GM12892 (cell line): Measurements from ENCODE around the gene MRPS33.

ENCODE experiments used
- POLR2A ChIP-seq: IDR thresholded peaks from 2 replicates; pipeline ENCODE4 v1.6.1; 2011; ENCODE audit warnings: low read depth, low read length, control low read depth
- POLR2AphosphoS5 ChIP-seq: IDR thresholded peaks from 2 replicates; pipeline ENCODE4 v1.6.1; 2011; ENCODE audit warnings: low read depth, low read length, control low read depth

DNA sequence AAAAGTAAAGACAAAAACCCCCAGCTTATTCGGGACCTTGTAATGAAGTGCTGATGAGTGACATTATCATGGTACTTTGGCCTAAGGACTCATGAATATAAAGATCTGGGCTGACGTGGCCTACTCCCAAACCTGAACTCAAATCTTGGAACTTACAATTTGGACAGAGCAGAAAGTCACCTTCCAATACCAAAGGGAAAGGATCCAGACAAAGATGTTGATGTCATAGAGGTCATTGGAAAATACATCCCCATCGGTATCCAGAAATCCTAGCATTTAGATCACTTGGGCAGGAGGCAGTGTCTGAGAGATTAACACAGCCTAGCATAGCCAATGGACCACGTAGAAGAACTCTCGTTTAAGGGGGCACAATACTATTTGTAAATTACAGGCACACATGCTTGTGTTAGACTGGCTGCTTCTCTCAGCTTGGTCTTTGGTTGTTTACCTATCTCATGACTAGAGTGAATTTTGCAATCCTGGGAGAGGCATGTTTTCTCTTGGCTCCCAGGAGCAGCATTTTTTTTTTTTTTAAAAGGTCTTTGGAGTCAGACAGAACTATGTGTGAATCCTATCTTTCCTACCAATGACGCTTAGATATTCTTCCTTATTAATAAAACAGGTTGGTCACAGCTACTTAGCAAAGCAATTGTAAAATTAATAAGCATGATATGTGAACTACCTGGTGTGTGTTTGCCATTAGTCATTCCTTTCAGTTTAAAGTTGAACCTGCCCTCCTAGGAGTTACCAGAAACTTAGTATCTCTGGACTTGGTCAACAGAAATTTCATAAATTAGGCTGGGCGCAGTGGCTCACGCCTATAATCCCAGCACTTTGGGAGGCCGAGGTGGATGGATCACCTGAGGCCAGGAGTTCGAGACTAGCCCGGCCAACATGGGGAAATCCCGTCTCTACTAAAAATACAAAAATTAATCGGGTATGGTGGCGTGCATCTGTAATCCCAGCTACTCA, 27.8 kb upstream of the MRPS33 start:
- TF ChIP-seq POLR2A (no peak), POLR2AphosphoS5 (no peak)
